HG03159 (cell line): Measurements from ENCODE around the gene TMED1.

Experiments used
- ATAC-seq: cut with Tn5 transposase; IDR thresholded peaks from one replicate; pipeline ENCODE4 v1.9.1; 2021; ENCODE audit warnings: mild to moderate bottlenecking, moderate library complexity; ENCODE audit not compliant: unreplicated experiment

Gene TMED1

GRCh38 chr19:10832939-10833296, 3.1 kb downstream of the TMED1 start:
- no peak for ATAC-seq

- ATAC-seq, result no peak
These were observed 3.7 kb downstream of the TMED1 start for GRCh38 chr19:10831987-10832938.

DNA sequence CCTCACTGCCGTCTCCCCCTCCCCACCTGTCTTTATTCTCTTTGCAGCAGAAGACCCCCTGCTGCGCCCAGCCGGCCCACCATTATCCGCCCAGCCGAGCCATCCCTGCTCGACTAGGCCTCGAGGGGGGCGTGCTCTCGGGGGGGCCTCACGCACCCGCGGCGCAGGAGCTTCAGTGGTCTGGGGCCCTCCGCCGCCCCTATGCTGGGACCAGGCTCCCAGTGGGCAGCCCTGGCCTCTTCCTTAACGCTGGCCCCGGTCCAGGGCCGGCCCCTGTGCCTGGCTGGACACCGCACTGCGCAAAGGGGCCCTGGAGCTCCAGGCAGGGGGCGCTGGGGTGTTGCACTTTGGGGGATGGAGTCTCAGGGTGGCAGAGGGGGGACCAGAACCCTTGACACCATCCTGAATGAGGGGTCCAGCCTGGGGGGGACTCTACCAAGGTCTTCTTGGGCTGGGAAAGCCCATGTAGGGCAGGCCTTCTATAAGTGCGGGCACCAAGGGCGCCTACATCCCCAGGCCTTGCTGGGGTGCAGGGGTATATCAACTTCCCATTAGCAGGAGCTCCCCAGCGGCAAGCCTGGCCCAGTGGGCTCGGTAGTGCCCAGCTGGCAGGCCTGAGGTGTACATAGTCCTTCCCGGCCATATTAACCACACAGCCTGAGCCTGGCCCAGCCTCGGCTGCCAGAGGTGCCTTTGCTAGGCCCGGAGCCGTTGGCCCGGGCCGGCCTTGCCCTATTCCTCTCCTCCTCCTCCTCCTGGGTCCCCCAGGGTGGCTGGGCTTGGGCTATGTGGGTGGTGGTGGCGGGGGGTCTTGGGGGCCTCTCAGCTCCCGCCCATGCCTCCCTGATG, 4.9 kb downstream of the TMED1 start:
- no peak for ATAC-seq

GRCh38 chr19:10830370-10830769, 5.6 kb downstream of the TMED1 start:
- ATAC-seq, result no peak

DNA sequence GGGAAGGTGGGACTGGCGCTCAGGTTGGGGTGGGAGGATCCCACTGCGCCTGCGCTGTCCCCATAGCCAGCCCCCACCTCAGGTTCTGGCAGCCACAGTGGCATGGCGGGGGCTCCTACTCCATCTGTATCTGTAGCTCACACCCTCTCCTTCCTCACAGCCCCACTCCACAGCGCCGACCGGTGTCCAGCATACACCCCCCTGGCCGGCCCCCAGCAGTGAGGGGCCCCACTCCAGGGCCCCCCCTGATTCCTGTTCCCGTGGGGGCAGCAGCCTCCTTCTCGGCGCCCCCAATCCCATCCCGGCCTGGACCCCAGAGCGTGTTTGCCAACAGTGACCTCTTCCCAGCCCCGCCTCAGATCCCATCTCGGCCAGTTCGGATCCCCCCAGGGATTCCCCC, 6.0 kb downstream of the TMED1 start:
- ATAC-seq, result no peak

- ATAC-seq, result no peak
These were observed 6.8 kb downstream of the TMED1 start for GRCh38 chr19:10828981-10829821.

DNA sequence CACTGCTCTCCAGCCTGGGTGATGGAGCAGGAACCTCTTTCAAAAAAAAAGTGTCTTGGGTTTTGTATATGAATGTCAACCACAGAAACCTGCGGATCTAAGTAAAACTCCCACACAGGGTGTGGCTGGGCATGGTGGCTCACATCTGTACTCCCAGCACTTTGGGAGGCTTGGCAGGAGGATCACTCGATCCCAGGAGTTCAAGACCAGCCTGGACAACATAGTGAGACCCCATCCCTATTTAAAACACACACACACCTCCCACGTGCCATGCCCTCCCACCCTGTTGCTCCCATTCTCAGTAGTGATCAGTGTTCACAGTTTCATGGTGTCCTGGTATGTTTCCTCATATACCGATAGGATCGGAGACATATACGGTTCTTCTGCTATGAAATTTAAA, 9.2 kb downstream of the TMED1 start:
- ATAC-seq, result no peak

GRCh38 chr19:10826231-10826630, 9.8 kb downstream of the TMED1 start:
- ATAC-seq, result no peak

GRCh38 chr19:10823690-10824089, 12.3 kb downstream of the TMED1 start:
- no peak for ATAC-seq

DNA sequence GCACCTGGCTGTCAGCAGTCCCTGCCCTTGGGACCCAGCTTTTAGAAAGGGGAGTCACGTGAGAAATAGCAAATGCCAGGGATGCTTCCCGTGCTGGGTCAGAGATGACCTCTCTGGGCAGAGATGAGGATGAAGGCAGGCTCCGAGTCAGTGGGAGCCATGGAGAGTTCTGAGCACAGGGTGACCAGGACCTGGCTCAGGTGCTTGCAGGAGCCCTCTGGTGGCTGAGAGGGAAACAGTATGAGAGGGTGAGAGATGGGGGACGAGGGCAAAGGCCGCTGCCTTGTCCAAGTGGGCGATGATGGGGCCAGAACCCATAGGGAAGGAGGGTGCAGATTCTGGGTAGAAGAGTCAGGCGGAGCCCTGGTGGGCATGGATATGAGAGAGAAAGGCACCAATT, 15.8 kb downstream of the TMED1 start:
- no peak for ATAC-seq

DNA sequence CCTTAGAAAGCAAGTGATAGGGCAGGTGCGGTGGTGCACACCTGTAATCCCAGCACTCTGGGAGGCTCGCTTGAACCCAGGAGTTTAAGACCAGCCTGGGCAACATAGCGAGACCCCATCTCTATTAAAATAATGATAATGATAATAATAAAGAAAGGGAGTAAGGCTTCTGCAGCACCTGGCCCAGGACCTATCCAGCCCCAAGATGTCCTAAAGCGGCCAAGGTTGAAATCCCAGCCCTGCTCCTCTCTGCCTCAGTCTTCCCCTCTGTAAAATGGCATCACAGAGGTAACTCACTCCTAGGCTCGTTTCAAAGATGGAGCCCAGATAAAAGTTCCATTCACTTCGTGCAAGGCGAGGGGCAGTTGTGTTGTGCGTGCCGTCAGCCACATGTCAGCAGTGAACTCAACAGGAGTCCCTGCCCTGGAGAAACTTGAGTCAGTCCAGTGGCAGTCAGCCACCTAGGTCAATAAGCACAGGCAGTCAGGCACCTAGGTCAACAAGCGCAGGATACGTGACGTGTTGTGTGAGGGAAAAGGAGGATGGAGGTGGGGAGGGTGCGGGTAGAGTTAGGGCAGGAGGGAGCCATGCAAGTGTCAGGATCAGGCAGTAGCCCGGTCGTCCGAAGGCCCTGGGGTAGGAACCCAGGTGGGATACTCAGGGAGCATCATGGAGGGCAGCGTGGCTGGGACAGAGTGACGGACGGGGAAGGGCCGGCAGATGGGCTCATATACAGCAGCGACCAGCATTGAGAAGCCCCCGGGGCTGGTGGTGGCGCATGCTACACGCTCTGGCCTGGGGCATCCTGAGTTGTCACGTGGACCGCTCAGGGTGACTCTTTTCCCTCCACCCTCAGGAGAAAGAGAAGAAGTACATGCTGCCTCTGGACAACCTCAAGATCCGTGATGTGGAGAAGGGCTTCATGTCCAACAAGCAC, 16.6 kb downstream of the TMED1 start:
- ATAC-seq, result no peak

DNA sequence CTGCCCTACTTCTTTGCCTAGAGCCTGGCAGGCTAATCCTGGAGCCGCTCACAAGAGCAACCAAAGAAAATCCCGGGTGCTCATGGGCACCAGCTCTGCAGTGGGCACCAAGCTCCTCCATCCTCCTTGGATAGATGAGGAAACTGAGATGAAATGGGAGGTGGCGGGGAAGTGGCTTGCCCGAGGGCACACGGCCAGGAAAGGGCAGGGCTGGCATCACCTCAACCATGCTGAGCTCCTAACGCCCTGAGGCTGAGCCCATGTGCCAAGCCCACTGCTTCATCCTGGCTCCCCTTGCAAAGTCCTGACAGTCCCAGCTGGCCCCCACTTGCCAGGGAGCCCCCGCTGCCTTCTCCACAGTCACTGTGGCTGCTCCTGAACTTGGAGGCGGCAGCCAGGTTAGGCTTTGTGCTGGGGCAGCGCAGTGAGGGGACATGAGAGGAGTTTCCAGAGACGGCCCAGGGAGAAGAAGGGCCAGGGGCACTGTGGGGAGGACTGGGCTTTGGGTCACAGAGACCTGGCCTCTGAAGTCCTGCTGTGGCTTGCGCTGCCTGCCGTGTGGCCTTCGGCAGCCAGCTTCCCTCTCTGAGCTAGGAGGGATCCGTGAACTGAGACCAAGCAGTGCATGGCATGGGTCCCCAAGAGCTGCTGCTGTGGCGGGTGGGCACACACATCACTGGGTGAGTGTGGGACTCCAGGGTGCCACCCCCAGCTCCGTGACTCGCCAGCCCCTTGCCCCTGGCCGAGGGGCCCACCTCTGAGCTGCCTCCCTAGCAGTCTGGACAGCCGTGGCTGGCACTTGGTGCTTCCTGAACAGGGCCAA, 17.5 kb downstream of the TMED1 start:
- no peak for ATAC-seq

- ATAC-seq, result no peak
These were observed 18.5 kb downstream of the TMED1 start for GRCh38 chr19:10817291-10818038.

- no peak for ATAC-seq
These were observed 19.3 kb downstream of the TMED1 start for GRCh38 chr19:10816691-10817090.

- ATAC-seq, result no peak
These were observed 19.9 kb downstream of the TMED1 start for GRCh38 chr19:10815969-10816644.

- ATAC-seq, result no peak
These were observed 20.9 kb downstream of the TMED1 start for GRCh38 chr19:10815007-10815536.

GRCh38 chr19:10812902-10813404, 23.1 kb downstream of the TMED1 start:
- no peak for ATAC-seq
